ENCODE results near the gene TSC22D2. TPM values are rescaled to one million over a fixed set of nuclear protein-coding genes. Genes with fewer than 3 reads are reported as not detected.
"Not testable (repeated sequence)": the region's sequence is repeated elsewhere in the genome, so short reads cannot be mapped to it uniquely, and the experiment has no call there.

The TSC22D2 gene
- total RNA-seq, 1 donor from 2014 or later = 15.1 TPM

DNA sequence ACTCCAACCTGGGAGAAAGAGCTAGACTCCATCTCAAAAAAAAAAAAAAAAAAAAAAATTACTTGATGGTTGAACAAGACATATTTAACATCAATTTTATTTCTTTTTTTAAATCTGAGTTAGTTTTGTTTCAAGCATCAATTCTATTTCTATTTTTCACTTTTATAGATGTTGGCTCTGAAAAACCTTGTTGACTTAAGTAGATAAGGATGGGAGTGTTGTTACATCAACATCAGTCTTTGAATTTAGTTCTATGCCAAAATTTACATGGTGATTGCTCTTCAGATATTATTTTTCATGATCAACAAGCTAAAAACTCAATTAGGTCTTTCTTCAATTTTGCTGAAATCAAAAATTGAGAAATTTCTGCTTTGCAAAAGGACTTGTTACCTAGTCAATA lies 71.3 kb downstream of the TSC22D2 start:
- no peak for DNase-seq (ENCODE audit: low read depth)

DNA sequence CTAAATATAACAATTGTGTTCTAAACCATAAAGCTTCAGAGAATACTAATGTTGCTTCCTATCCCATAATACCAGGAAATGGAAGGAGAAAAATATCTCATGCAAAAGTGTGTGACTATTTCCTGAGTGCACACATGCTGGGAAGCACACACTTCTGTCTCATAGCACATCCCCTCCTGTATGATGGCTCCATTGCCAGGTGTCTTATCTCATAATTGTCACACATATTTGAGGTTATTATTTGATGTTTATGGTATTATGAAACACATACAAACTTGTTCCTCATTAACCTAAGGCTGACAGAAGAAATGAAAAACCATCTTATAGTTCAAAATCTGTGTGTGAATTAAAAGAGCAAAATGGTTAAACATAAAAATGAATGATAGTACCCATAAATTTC lies 72.8 kb downstream of the TSC22D2 start:
- DNase-seq (ENCODE audit: low read depth) = no peak

DNA sequence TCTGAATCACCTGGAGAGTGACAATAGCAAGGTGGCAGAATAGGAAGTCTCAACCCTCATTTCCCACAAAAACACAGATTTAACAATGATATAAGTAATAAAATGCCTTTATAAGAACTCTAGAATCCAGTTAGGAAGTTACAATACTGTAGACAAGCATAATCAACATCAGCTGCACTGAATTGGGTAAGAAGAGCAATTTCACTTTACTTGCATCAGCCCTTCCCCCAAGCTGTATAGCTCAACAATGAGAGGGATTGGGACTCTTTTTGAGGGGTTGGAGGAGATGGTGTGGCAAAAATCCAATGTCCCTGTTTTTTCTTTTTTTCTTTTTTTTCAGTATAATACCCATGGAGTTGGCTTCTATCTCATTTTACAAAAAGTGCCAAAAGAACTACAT lies 75.1 kb downstream of the TSC22D2 start:
- DNase-seq (ENCODE audit: low read depth) = no peak

DNA sequence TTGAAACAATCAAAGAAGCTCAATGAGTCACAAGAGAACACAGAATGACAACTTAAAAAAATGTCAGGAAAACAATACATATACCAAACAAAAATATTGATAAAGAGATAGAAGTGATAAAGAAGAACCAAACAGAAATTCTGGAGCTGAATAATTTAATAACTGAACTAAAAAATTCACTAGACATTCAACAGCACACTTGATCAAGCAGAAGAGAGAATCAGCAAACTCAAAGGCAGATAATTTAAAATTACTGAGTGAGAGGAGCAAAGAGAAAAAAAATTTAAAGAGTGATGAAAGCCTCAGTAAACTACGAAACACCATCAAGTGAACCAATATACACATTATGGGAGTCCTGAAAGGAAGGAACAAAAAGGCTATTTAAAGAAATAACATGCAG lies 76.3 kb downstream of the TSC22D2 start:
- DNase-seq (ENCODE audit: low read depth) = no peak

DNA sequence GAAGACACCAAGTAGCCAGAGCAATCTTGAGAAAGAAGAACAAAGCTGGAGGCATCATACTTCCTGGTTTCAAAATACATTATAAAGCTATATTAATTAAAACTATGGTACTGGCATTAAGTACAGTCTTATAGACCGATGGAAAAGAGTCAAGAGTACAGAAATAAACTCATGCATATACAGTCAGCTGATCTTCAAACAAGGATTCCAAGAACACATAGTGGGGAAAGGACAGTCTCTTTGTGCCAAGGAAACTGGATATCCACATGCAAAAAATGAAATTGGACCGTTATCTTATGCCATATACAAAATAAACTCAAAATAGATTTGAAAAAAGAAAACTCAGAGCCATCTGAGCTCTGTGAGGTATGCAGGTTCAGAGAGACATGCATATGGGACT lies 80.8 kb downstream of the TSC22D2 start:
- no peak for DNase-seq (ENCODE audit: low read depth)

DNA sequence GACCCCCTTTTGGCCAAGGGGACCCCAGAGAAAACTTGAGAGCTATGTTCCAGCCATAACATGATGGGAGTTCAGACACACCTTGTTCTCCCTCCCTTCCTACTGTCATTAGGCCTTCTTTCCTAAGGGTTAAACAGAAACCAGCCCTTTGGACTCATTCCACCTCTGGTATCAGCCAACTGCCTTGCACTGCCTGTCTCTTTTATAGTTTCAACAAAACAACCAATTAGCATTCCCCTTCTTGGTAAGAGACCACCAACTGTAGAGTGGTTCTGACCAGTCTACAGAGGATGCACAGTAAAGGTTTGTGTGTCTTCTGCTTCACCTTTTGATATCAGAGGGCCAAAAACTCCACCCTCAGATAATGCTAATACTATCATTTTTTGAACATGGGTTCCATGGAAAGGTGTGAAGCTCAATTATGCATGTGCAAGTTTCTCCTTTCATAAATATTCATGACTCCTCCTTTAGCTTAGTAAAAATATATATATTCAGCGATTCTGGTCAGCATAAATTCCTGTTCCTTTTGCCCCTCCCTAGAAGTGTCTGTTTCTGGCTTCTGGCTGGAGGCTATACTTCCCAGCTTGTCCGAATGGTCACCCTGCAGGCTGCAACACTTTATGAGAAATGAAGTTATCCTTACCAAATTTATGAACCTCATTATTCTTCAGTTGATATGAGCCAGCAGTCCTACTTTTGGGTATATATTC lies 82.3 kb downstream of the TSC22D2 start:
- no peak for DNase-seq (ENCODE audit: low read depth)

DNA sequence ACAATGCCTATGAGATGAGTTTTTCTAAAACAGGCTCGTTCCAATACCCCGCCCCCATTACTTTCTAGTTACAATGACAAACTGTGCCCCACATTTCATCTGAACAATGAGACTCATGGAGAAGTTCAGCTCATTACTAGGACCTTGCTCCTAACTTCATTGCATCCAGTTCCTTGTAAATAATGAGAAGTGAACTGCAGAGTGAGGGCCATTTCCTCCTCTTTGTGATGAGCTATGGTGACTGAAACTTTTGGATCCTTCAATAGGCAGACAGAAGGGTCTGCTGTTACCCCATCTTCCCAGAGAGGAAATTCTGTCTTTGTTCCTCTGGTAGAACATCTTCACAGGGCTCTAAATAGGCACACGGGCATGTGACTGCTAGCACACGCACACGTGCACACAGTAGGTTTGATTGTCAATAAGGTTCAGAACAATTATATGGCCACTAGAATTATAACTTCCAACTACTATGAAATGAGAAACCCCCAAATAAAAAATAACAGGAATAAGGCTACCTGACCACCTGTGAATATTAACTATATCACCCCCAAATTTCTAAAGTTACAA lies 86.4 kb downstream of the TSC22D2 start:
- DNase-seq (ENCODE audit: low read depth) = no peak

DNA sequence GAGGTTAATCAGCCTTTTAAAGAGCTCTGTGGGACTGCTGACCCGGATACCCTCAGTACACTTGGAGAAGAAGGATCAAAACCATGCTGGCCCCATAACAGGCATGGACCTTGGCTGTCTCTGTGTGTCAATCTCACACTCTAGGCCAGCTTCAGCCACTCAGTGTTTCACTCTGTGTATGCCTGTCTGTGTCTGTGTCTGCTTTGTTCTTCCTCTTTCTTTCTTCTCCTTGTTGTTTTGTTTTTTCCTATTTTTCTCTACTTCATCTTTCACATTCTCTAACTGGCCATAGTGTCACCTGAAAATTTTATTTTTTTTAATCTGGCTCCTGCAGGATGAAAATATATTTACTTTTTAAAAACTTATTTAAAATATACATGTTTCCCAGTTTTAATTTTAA lies 87.1 kb downstream of the TSC22D2 start:
- peak; percentile 10 for DNase-seq (ENCODE audit: low read depth)

DNA sequence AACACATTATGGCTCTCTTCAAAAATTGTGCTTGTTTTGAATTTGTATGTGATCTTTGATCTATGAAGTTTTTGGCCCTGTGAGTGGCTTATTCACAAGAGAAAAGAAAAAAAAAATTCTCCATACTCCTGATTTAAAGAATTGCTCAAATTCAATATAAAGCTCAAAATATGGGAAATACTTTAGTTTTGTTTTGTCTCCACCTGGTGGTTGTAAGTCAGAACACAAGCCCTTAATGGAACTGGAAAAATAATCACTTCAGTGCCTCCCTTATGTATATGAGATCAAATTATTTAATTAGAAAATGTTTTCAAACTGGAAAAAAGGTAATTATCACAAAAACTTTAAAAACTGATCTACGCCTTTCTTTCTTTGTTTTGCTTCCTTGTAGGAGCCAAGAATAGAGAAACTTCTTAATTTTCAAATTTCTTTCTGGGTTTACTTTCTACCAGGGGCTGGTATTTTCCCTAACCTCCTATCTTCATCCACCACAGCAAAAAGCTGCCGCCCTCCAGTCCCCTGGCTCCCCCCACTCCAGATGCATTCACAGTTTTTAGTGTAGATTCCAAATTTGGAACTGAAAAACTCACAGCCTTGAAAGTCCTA lies 87.6 kb downstream of the TSC22D2 start:
- peak; percentile 65 for DNase-seq (ENCODE audit: low read depth)

DNA sequence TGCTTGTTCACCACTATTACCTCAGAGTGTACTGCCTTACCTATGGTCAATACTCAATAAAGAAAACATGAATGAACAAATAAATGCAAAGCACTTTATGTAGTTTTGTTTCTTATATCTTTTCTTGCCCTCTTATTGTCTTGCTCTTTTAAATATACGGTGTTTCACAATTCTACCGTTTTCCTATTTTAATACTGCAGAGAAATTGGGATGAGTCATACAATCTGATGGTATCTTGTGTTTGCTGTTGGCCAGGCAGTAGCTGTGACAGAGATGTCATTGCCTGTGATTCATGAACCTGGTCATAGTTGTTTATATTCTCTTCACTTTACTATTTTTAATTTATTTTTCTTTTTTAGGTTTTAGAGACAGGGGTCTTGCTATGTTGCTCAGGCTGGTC lies 89.9 kb downstream of the TSC22D2 start:
- DNase-seq (ENCODE audit: low read depth) = no peak

DNA sequence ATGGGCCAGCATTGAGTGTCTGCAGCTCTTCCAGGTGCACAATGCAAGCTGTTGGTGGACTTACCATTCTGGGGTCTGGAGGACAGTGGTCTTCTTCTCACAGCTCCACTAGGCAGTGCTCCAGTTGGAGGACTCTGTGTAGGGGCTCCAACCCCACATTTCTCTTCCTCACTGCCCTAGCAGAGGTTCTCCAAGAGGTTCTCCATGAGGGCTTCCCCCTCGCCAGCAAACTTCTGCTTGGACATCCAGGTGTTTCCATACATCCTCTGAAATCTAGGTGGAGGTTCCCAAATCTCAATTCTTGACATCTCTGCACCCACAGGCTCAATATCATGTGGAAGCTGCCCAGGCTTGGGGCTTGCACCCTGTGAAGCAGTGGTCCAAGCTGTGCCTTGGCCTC lies 92.9 kb downstream of the TSC22D2 start:
- not testable (repeated sequence) for DNase-seq (ENCODE audit: low read depth)

DNA sequence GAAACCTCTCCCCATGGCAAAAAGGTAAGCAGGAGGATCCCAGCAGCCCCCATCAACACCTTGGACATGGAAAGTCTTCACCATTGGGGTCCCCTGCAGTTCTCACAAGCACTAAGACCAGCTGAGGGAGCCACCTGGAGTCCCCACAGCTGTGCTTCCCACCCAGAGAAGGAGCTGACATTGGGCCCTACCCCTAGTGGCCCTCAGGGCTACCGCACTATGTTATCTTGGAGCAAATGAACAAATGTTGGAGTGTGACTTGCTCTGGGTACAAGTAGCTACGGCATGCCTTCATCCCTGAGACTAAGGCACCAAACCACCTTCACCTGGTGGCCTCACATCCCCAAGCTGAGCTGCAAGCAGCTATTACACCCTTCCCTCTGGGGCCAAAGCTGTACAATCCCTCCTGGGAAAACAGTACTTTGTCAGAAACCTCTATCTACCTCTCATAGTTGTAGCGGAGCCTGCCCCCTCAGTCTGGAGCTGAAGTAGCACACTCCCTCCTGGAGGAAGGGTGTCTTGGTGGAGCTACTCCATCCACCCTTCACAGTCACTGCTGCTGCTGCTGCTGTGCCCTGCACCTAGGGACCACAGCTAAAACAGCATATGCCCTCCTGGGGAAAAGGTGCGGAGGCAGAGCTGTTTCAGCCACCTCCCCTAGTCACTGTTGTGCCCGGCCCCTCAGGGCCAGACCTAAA lies 95.5 kb downstream of the TSC22D2 start:
- no peak for DNase-seq (ENCODE audit: low read depth)

DNA sequence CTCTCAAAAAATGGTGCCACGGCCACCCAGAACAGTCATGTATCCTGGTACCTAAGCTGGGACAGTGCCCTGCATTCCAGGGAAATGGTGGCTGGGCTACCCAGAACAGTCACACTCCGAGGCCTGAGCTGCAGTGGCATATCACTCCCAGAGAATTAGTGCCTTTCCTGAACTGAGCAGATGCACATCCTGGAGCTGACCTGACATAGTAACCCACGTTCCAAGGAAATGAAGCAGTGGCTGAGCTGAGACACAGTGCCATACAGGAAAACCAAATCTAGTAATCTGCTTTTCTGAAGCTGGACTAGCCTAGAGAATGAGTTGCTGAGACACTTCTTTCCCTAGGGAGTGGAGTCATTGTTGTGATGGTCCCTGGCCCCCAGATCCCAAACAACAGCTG lies 96.4 kb downstream of the TSC22D2 start:
- no peak for DNase-seq (ENCODE audit: low read depth)

DNA sequence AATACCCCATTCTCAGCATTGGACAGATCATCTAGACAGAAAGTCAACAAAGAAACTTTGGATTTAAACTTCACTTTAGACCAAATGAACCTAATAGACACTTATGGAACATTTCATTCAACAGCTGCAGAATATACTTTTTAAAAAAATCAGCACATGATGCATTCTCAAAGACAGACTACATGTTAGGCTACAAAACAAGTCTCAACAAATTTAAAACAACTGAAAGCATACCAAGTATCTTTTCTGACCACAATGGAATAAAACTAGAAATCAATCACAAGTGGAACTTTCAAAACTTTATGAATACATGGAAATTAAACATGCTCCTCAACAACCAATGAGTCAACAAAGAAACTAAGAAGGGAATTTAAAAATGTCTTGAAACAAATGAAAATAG lies 100.3 kb downstream of the TSC22D2 start:
- DNase-seq (ENCODE audit: low read depth) = no peak

DNA sequence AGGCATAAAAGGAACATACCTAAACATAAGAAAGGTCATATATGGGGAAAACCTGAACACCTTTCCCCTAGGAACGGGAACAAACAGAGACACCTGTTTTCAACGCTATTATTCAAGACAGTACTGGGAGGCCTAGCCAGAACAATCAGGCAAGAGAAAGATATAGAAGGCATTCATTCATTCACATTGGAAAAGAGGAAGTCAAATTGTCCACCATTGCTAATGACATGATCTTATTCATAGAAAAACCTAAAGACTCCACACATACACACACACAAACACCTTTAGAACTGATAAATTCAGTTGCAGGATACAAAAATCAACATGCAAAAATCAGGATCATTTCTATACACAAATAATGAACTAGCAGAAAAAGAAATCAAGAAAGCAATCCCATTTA lies 101.7 kb downstream of the TSC22D2 start:
- no peak for DNase-seq (ENCODE audit: low read depth)

DNA sequence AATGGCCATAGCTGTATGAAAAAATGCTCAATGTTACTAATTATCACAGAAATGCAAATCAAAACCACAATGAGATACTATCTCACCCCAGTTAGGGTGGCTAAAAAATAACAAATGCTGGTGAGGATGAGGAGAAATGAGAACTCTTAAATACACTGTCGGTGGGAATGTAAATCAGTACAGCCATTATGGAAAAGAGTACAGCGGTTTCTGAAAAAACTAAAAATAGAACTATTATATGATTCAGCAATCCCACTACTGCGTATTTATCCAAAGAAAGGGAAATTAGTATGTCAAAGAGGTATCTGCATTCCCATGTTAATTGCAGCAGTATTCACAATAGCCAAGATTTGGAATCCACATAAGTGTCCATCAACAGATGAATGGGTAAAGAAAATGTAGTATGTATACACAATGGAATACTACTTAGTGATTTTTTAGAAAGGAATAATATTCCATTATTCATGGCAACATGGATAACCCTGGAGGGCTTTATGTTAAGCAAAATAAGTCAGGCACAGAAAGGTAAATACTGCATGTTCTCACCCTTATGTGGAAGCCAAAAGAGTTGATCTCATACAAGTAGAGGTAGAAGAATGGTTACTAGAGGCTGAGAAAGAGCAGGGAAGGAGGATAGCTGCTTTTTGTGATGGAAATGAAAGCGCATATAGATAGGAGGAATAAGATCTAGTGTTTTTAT lies 103.2 kb downstream of the TSC22D2 start:
- no peak for DNase-seq (ENCODE audit: low read depth)

DNA sequence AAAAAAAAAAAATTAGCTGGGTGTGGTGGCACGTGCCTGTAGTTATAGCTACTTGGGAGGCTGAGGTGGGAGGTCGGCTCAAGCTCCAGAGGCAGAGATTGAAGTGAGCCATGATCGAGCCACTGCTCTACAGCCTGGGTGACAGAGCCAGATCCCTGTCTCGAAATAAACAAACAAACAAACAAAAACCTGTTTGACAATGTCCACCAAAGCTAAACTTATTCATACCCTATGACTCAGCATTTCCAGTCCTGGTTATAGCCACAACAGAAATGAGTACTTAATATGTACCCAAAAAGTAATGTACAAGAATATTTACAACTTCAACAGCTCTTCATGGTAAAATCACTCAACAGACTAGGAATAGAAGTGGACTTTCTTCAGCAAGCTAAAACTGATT lies 107.1 kb downstream of the TSC22D2 start:
- DNase-seq (ENCODE audit: low read depth) = peak; percentile 28
